HG02840 (cell line): ENCODE results near the gene SPDEF.

Source experiments
- ATAC-seq: cut with Tn5 transposase; IDR thresholded peaks from one replicate; pipeline ENCODE4 v1.9.1; 2021; ENCODE audit warnings: mild to moderate bottlenecking, moderate library complexity, moderate number of reproducible peaks; ENCODE audit not compliant: unreplicated experiment, low FRiP score

Gene SPDEF

GRCh38 chr6:34517966-34518365 is 38.2 kb downstream of the SPDEF start:
- no peak for ATAC-seq

- no peak for ATAC-seq
Measured at GRCh38 chr6:34517461-34517881, 38.7 kb downstream of the SPDEF start.

GRCh38 chr6:34516391-34517324 is 39.5 kb downstream of the SPDEF start:
- ATAC-seq: no peak

- ATAC-seq: no peak
Measured at GRCh38 chr6:34515473-34516387, 40.4 kb downstream of the SPDEF start.

- no peak for ATAC-seq
Measured at GRCh38 chr6:34514593-34515472, 41.3 kb downstream of the SPDEF start.

- no peak for ATAC-seq
Measured at GRCh38 chr6:34514112-34514511, 42.0 kb downstream of the SPDEF start.

- ATAC-seq: no peak
Measured at GRCh38 chr6:34513646-34514045, 42.5 kb downstream of the SPDEF start.

- ATAC-seq: no peak
Measured at GRCh38 chr6:34512738-34513115, 43.4 kb downstream of the SPDEF start.

- ATAC-seq: no peak
Measured at GRCh38 chr6:34511915-34512737, 44.0 kb downstream of the SPDEF start.

- no peak for ATAC-seq
Measured at GRCh38 chr6:34511214-34511914, 44.8 kb downstream of the SPDEF start.

GRCh38 chr6:34510299-34510698 is 45.8 kb downstream of the SPDEF start:
- no peak for ATAC-seq

GRCh38 chr6:34509782-34510181 is 46.3 kb downstream of the SPDEF start:
- ATAC-seq: no peak

- no peak for ATAC-seq
Measured at GRCh38 chr6:34508425-34508824, 47.7 kb downstream of the SPDEF start.

GRCh38 chr6:34506718-34507117 is 49.4 kb downstream of the SPDEF start:
- no peak for ATAC-seq

GRCh38 chr6:34497411-34497810 is 58.7 kb downstream of the SPDEF start:
- no peak for ATAC-seq

GRCh38 chr6:34496103-34496685 is 59.9 kb downstream of the SPDEF start:
- no peak for ATAC-seq

GRCh38 chr6:34494973-34495372 is 61.2 kb downstream of the SPDEF start:
- no peak for ATAC-seq

GRCh38 chr6:34493344-34493743 is 62.8 kb downstream of the SPDEF start:
- no peak for ATAC-seq

GRCh38 chr6:34491091-34491430 is 65.1 kb downstream of the SPDEF start:
- no peak for ATAC-seq
